Smooth muscle cell (in vitro differentiated cells): ENCODE measurements around the gene PLCH1. TPM values are rescaled to one million over a fixed set of nuclear protein-coding genes. Genes with fewer than 3 reads are reported as not detected.

Experiments
- DNase-seq: peaks from one replicate; lab custom pipeline; 2025; ENCODE audit not compliant: unreplicated experiment; lab: John Stamatoyannopoulos, UW
- H2AFZ ChIP-seq: fragments of 200-600 bp; sonication (generic); 2 replicates; pipeline ENCODE4 v1.6.0; 2016; ENCODE audit warnings: antibody characterized with exemption, low read depth, mild to moderate bottlenecking
- H3F3A ChIP-seq: fragments of 200-600 bp; sonication (generic); 2 replicates; pipeline ENCODE4 v1.6.0; 2017; ENCODE audit warnings: antibody characterized with exemption, low read depth
- H3K27ac ChIP-seq: fragments of 200-600 bp; sonication (generic); 2 replicates; pipeline ENCODE4 v1.5.1; 2016; ENCODE audit warnings: low read depth, mild to moderate bottlenecking
- H3K27me3 ChIP-seq: fragments of 200-600 bp; sonication (generic); 2 replicates; pipeline ENCODE4 v1.6.1; 2016; ENCODE audit warnings: low read depth, mild to moderate bottlenecking
- H3K36me3 ChIP-seq: fragments of 200-600 bp; sonication (generic); 2 replicates; pipeline ENCODE4 v1.5.1; 2016; ENCODE audit warnings: low read depth
- H3K4me1 ChIP-seq: fragments of 200-600 bp; sonication (generic); 2 replicates; pipeline ENCODE4 v1.5.1; 2016; ENCODE audit warnings: low read depth
- H3K4me2 ChIP-seq: fragments of 200-600 bp; sonication (generic); 2 replicates; pipeline ENCODE4 v1.6.0; 2016; ENCODE audit warnings: mild to moderate bottlenecking
- H3K4me3 ChIP-seq: fragments of 200-600 bp; sonication (generic); 2 replicates; pipeline ENCODE4 v1.5.1; 2016; ENCODE audit warnings: mild to moderate bottlenecking
- H3K79me2 ChIP-seq: fragments of 200-600 bp; sonication (generic); 2 replicates; pipeline ENCODE4 v1.6.0; 2016; ENCODE audit warnings: low read depth, mild to moderate bottlenecking
- H3K9ac ChIP-seq: fragments of 200-600 bp; sonication (generic); 2 replicates; pipeline ENCODE4 v1.6.0; 2016; ENCODE audit warnings: low read depth
- H3K9me3 ChIP-seq: fragments of 200-600 bp; sonication (generic); replicated peaks from 2 replicates; pipeline ENCODE4 v1.5.1; 2016; ENCODE audit warnings: low read depth
- H4K20me1 ChIP-seq: fragments of 200-600 bp; sonication (generic); 2 replicates; pipeline ENCODE4 v1.6.0; 2016; ENCODE audit warnings: low read depth
- WGBS: methylation state at CpG from one replicate; pipeline ENCODE4 v1.1.7; 2016; ENCODE audit warnings: low lambda C conversion rate; 5-methylcytosine and 5-hydroxymethylcytosine counted together
- polyA plus RNA-seq: library from polyadenylated mRNA; unstranded; fragments of >200 nt; fragmentation: Nextera tagmentation; extraction: Ambion mirVana; gene quantifications from 2 replicates; pipeline ENCODE4 v1.2.1, GENCODE V29; 2016
- total RNA-seq: library from RNA; depleted of rRNA; stranded (reverse); fragments of >200 nt; gene quantifications from 2 replicates; pipeline ENCODE4 v1.2.3, GENCODE V29; 2014
- TF ChIP-seq, protein P1 (sequence below): fragments of 200-600 bp; sonication (generic); IDR thresholded peaks from 2 replicates; pipeline ENCODE4 v1.5.1; 2017; ENCODE audit warnings: borderline replicate concordance, mild to moderate bottlenecking, antibody characterized with exemption; ENCODE audit not compliant: insufficient read depth, poor library complexity, severe bottlenecking

PLCH1 gene
- total and polyA plus RNA-seq, 2 experiments from 2014 or later: 0.36 TPM; not detected in 1

DNA sequence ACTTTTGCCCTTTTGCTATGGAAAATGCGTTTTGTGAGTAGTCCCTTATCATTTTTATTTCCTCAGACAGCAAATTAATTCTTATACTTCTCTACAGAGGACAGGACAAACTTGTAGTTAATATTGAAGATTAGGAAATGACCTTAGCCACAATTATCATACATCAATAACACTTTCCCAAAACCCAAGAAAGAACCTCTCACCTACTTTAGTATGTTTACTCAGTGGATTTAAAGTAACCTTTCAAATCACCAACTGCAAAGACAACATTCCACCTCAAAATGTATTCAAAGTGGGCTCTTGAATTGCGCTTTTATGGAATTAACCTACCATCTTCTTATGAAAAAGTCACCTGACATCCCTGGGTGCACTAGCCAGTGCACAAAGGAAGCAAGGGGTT is 107.3 kb downstream of the PLCH1 start:
- Histone ChIP-seq H2AFZ (no peak overlapping the region), H3K4me1 (no peaks in the 10 kb centered on the region), H3K9ac (no peak overlapping the region), H4K20me1 (no peaks in the 10 kb centered on the region), H3F3A (no peaks in the 10 kb centered on the region), H3K79me2 (no peaks in the 10 kb centered on the region), H3K4me3 (no peak overlapping the region), H3K36me3 (no peaks in the 10 kb centered on the region), H3K27me3 (peaks cover 21% of the 10 kb centered on the region), H3K27ac (no peak overlapping the region), H3K9me3 (no peaks in the 10 kb centered on the region), H3K4me2 (no peak overlapping the region)
- 89% methylated on average over 2 of the region's 2 CpGs for WGBS
- no peak for DNase-seq
- TF ChIP-seq, protein P1, sequence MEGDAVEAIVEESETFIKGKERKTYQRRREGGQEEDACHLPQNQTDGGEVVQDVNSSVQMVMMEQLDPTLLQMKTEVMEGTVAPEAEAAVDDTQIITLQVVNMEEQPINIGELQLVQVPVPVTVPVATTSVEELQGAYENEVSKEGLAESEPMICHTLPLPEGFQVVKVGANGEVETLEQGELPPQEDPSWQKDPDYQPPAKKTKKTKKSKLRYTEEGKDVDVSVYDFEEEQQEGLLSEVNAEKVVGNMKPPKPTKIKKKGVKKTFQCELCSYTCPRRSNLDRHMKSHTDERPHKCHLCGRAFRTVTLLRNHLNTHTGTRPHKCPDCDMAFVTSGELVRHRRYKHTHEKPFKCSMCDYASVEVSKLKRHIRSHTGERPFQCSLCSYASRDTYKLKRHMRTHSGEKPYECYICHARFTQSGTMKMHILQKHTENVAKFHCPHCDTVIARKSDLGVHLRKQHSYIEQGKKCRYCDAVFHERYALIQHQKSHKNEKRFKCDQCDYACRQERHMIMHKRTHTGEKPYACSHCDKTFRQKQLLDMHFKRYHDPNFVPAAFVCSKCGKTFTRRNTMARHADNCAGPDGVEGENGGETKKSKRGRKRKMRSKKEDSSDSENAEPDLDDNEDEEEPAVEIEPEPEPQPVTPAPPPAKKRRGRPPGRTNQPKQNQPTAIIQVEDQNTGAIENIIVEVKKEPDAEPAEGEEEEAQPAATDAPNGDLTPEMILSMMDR: no peak

DNA sequence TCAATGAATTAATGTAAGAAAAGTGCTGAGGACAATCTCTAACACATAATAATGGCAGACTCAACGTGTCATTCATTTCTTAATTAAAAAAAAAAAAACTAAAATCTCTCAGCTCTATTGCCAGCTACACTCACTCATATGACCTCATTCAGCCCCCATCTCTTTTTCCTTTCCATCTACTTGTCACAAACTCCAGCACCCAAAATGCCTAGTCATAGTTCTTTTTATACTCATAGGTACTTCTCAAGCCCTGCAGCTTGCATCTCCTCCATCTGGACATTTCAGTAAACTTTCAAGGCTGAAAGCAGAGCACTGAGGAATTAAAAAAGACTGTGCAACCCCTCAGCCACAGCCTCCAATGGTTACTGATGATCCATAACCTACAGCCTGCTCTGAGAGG is 109.8 kb downstream of the PLCH1 start:
- no peaks in the 10 kb centered on the region for H4K20me1 ChIP-seq
- H3K9ac ChIP-seq: no peak overlapping the region
- no peak overlapping the region for H2AFZ ChIP-seq
- peaks cover 1% of the 10 kb centered on the region for H3K4me1 ChIP-seq
- no peaks in the 10 kb centered on the region for H3K36me3 ChIP-seq
- DNase-seq: no peak
- peaks cover 27% of the 10 kb centered on the region for H3K27me3 ChIP-seq
- H3K4me2 ChIP-seq: no peak overlapping the region
- WGBS: 75% methylated on average over 1 of the region's 1 CpG
- TF ChIP-seq, protein P1: no peak
- H3K27ac ChIP-seq: no peak overlapping the region
- H3K4me3 ChIP-seq: no peak overlapping the region
- H3K9me3 ChIP-seq: no peaks in the 10 kb centered on the region
- peaks cover 5% of the 10 kb centered on the region for H3F3A ChIP-seq
- H3K79me2 ChIP-seq: no peaks in the 10 kb centered on the region

DNA sequence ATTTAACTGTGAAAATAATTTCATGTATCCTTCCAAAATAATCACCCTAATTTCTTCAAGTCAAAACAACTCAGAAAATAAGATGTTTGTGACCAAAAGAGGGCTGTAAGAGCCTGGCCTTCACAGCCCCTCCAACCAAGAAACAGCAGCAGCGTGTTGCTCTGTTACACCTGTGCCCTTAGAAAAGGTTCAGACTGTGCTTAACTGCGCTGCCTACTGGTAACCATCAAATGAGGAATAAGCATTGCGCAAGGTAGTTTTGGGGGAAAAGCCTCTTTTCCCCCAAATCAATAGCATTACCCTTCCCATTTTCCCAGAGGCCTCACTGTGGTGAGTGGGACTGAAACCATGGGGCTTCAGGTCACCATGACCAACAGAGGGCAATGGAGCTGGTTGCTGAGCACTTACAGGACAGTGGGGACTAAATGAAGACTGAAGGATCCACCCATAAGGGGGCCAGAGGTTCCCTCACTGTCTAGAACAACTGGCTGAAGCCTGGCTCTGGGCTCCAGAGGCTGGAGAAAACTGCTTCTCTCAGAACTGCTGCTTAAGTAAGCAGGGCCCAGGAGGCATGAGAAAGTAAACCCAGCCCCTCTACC is 110.7 kb downstream of the PLCH1 start:
- DNase-seq: no peak
- Histone ChIP-seq H3K9me3 (no peaks in the 10 kb centered on the region), H2AFZ (no peak overlapping the region), H3K9ac (no peak overlapping the region), H3K36me3 (no peaks in the 10 kb centered on the region), H3K79me2 (no peaks in the 10 kb centered on the region), H3K27ac (no peak overlapping the region), H3F3A (peaks cover 10% of the 10 kb centered on the region), H3K4me1 (peaks cover 9% of the 10 kb centered on the region), H3K27me3 (peaks cover 27% of the 10 kb centered on the region), H4K20me1 (no peaks in the 10 kb centered on the region), H3K4me2 (no peak overlapping the region), H3K4me3 (no peak overlapping the region)
- TF ChIP-seq, protein P1: no peak
- 98% methylated on average over 3 of the region's 3 CpGs for WGBS
